Measurements from ENCODE around the gene RB1. TPM values are rescaled to one million over a fixed set of nuclear protein-coding genes. Genes with fewer than 3 reads are reported as not detected.

The RB1 gene
- total RNA-seq, 1 donor from 2014 or later: 10.6 TPM

DNA sequence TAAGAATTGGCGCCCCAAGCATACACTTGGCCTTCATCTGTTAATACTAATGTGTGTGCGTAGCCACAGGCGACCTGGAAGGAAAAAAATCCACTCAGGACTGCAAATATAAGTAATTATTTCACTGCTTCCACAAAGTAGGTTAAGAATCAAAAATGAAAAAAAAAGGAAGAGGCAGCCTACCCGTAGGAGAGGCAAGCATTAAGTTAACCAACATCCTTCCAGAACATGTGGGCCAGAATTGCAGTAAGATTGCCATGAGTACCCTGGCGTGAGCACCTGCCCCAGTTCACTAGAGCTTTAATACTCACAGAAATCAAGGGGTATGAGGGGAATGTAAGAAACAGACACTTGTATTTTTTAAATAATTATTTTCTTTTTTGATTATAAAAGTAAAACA lies 207.1 kb downstream of the RB1 start:
- intact Hi-C loops (cut with DNase I): no loop called here
- no peaks in the 10 kb centered on the region for H3K27me3 ChIP-seq
- peaks cover 0 to 12% of the 10 kb centered on the region in 2 donors for H3K36me3 ChIP-seq
- no peak overlapping the region for H3K27ac ChIP-seq
- H3K4me3 ChIP-seq: no peak overlapping the region
- no peaks in the 10 kb centered on the region for H3K9me3 ChIP-seq
- TF ChIP-seq, protein P1, sequence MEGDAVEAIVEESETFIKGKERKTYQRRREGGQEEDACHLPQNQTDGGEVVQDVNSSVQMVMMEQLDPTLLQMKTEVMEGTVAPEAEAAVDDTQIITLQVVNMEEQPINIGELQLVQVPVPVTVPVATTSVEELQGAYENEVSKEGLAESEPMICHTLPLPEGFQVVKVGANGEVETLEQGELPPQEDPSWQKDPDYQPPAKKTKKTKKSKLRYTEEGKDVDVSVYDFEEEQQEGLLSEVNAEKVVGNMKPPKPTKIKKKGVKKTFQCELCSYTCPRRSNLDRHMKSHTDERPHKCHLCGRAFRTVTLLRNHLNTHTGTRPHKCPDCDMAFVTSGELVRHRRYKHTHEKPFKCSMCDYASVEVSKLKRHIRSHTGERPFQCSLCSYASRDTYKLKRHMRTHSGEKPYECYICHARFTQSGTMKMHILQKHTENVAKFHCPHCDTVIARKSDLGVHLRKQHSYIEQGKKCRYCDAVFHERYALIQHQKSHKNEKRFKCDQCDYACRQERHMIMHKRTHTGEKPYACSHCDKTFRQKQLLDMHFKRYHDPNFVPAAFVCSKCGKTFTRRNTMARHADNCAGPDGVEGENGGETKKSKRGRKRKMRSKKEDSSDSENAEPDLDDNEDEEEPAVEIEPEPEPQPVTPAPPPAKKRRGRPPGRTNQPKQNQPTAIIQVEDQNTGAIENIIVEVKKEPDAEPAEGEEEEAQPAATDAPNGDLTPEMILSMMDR (IDR thresholded peaks at IDR 0.05): no peak
- H3K4me1 ChIP-seq: peaks cover 0 to 8% of the 10 kb centered on the region in 2 donors
- no peak for DNase-seq (ENCODE audit: low spot score in 2 of 2)

DNA sequence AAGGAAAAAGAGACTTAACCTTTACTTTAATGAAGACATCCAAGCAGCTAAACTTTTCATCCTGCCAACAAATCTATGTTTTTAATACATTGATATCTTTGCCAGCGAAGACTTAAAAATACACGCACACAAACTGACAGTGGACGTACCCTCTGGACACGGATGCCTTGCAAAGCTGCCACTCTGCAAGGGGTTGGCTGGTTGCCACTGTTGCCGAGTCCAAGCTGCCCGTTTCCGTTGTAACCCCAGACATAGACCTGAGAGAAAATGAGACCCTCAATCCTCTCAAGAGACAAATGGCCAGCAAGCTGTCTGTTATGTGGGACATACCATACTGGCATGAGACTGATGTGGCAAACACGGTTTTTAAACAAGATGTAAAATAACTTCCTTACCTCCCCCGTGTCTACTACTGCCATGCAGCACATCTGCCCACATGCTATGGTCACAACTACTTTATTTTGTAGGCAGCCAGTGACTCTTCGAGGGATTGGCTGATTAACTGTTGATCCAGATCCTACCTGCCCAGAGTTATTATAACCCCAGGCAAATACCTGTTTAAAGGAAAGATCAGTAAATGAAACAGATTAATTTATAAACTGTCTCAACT lies 208.2 kb downstream of the RB1 start:
- no peak for DNase-seq (ENCODE audit: low spot score in 2 of 2)
- H3K4me3 ChIP-seq: no peak overlapping the region
- TF ChIP-seq, protein P1 (IDR thresholded peaks at IDR 0.05): no peak
- no peaks in the 10 kb centered on the region for H3K27me3 ChIP-seq
- H3K36me3 ChIP-seq: peaks cover 0 to 12% of the 10 kb centered on the region in 2 donors
- H3K4me1 ChIP-seq: no peaks in the 10 kb centered on the region
- intact Hi-C loops (cut with DNase I): no loop called here
- H3K9me3 ChIP-seq: no peaks in the 10 kb centered on the region
- H3K27ac ChIP-seq: no peak overlapping the region

DNA sequence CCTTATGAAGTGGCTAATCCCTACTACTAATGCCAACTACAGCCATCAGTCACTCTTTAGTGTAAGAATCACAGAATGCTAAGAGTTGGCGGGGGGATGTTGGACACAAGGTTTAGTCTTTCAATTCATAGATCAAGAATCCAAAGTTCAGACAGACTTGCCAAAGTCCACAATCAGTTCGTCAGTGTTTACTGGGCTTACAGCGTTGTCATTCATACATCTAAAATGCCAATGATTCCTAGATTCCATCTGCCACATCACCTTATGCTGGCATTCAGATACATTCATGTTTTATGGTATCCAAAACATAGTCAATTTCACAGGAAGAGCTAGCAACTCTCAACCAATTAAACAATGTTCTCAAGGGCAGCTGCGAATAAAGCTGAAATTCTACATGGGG lies 211.2 kb downstream of the RB1 start:
- H3K36me3 ChIP-seq: peaks cover 0 to 12% of the 10 kb centered on the region in 2 donors
- no peak for DNase-seq (ENCODE audit: low spot score in 2 of 2)
- H3K27me3 ChIP-seq: no peaks in the 10 kb centered on the region
- TF ChIP-seq, protein P1 (IDR thresholded peaks at IDR 0.05): no peak
- intact Hi-C loops (cut with DNase I): no loop called here
- H3K4me3 ChIP-seq: no peak overlapping the region
- no peak overlapping the region for H3K27ac ChIP-seq
- H3K9me3 ChIP-seq: no peaks in the 10 kb centered on the region
- no peaks in the 10 kb centered on the region for H3K4me1 ChIP-seq

DNA sequence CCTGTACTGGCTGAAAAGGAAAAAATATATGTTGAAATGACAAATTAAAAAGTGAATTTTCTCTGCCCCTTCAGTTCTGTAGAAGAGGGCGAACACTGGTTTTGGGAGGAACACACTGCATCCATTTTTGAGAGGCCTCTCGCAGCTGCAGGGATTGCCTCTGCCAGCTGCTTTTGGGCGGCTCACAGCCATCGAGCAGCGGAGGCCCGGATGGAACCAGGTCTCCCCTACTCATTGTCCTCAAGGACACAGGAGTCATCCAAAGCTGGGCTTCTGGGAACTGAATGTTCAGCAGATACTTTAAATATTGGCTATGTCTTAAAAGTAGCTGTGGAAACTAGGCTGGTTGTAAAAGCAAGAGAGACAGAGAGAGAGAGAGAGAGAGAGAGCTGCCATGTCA lies 212.2 kb downstream of the RB1 start:
- intact Hi-C loops (cut with DNase I): no loop called here
- DNase-seq (ENCODE audit: low spot score in 2 of 2): no peak
- H3K9me3 ChIP-seq: no peaks in the 10 kb centered on the region
- peaks cover 0 to 12% of the 10 kb centered on the region in 2 donors for H3K36me3 ChIP-seq
- no peak overlapping the region for H3K27ac ChIP-seq
- H3K4me1 ChIP-seq: no peaks in the 10 kb centered on the region
- no peaks in the 10 kb centered on the region for H3K27me3 ChIP-seq
- no peak overlapping the region for H3K4me3 ChIP-seq
- TF ChIP-seq, protein P1 (IDR thresholded peaks at IDR 0.05): no peak

DNA sequence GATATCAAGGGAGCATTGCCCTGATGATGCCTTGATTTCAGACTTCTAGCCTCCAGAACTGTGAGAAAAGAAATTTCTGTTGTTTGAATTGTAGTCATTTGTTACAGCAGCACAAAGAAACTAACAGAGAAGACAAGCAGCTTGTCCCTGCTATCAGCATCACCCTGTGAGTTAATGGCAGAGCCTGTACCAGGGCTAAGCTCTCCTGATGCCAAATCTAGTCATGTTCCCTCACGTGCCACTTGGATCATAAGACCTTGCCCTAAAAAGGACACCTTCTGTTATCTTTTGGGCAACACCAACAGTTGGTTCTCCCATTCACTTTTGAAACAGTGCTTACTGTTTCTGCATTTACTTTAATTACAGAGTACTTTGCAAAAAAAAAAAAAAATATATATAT lies 214.5 kb downstream of the RB1 start:
- DNase-seq (ENCODE audit: low spot score in 2 of 2): no peak
- Histone ChIP-seq H3K9me3 (no peaks in the 10 kb centered on the region), H3K36me3 (peaks cover 0 to 6% of the 10 kb centered on the region in 2 donors), H3K27ac (no peak overlapping the region), H3K4me3 (no peak overlapping the region), H3K4me1 (no peaks in the 10 kb centered on the region), H3K27me3 (no peaks in the 10 kb centered on the region)
- TF ChIP-seq, protein P1 (IDR thresholded peaks at IDR 0.05): no peak
- intact Hi-C loops (cut with DNase I): no loop called here

DNA sequence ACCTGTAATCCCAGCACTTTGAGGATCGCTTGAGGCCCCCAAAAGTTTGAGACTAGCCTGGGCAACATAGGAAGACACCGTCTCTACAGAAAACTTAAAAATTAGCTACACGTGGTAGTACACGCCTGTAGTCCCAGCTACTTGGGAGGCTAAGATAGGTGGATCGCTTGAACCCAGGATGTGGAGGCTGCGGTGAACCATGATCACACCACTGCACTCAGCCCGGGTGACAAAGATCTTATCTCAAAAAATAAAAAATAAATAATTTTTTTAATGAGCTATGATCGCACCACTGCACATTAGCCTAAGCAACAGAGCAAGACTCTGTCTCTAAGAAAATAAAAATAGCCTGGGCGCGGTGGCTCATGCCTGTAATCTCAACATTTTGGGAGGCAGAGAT lies 222.7 kb downstream of the RB1 start:
- TF ChIP-seq, protein P1 (IDR thresholded peaks at IDR 0.05): no peak

More for the DNA sequence above, 222.7 kb downstream of the RB1 start:
- H3K36me3 ChIP-seq: peaks cover 0 to 5% of the 10 kb centered on the region in 2 donors
- intact Hi-C loops (cut with DNase I): no loop called here
- no peaks in the 10 kb centered on the region for H3K9me3 ChIP-seq
- H3K27ac ChIP-seq: no peak overlapping the region
- H3K4me3 ChIP-seq: no peak overlapping the region
- DNase-seq (ENCODE audit: low spot score in 2 of 2): no peak
- no peaks in the 10 kb centered on the region for H3K27me3 ChIP-seq
- H3K4me1 ChIP-seq: no peaks in the 10 kb centered on the region
